ENCODE results near the gene TTC12.

Gene TTC12

GRCh38 chr11:113332023-113332422 is 17.6 kb downstream of the TTC12 start:
- H3K36me3 ChIP-seq (ENCODE audit: control insufficient read depth, insufficient read depth, low read length, severe bottlenecking): peaks cover 16% of the 10 kb centered on the region
- H3K4me1 ChIP-seq (ENCODE audit: control insufficient read depth, insufficient read depth, low read length): peaks cover 11% of the 10 kb centered on the region
- no peak overlapping the region for H3K4me3 ChIP-seq (ENCODE audit: low read length)
- H3K27me3 ChIP-seq (replicated peaks; ENCODE audit: control insufficient read depth, insufficient read depth, low read length): no peaks in the 10 kb centered on the region
- no peaks in the 10 kb centered on the region for H3K9me3 ChIP-seq (ENCODE audit: control insufficient read depth, low read length)
- DNase-seq (ENCODE audit: low read depth): peak; percentile 51
- no peak overlapping the region for H3K9ac ChIP-seq (ENCODE audit: low read length)

GRCh38 chr11:113332638-113333329 is 18.4 kb downstream of the TTC12 start:
- DNase-seq (ENCODE audit: low read depth): no peak
- H3K27me3 ChIP-seq (replicated peaks; ENCODE audit: control insufficient read depth, insufficient read depth, low read length): no peaks in the 10 kb centered on the region
- no peak overlapping the region for H3K4me3 ChIP-seq (ENCODE audit: low read length)
- H3K9me3 ChIP-seq (ENCODE audit: control insufficient read depth, low read length): no peaks in the 10 kb centered on the region
- H3K4me1 ChIP-seq (ENCODE audit: control insufficient read depth, insufficient read depth, low read length): peaks cover 11% of the 10 kb centered on the region
- H3K9ac ChIP-seq (ENCODE audit: low read length): no peak overlapping the region
- peaks cover 9% of the 10 kb centered on the region for H3K36me3 ChIP-seq (ENCODE audit: control insufficient read depth, insufficient read depth, low read length, severe bottlenecking)

GRCh38 chr11:113334183-113334582 is 19.8 kb downstream of the TTC12 start:
- Histone ChIP-seq H3K4me1 (ENCODE audit: control insufficient read depth, insufficient read depth, low read length) (peaks cover 11% of the 10 kb centered on the region), H3K4me3 (ENCODE audit: low read length) (no peak overlapping the region), H3K36me3 (ENCODE audit: control insufficient read depth, insufficient read depth, low read length, severe bottlenecking) (peaks cover 9% of the 10 kb centered on the region), H3K9me3 (ENCODE audit: control insufficient read depth, low read length) (no peaks in the 10 kb centered on the region), H3K27me3 (replicated peaks; ENCODE audit: control insufficient read depth, insufficient read depth, low read length) (no peaks in the 10 kb centered on the region), H3K9ac (ENCODE audit: low read length) (no peak overlapping the region)
- DNase-seq (ENCODE audit: low read depth): no peak

- Histone ChIP-seq H3K27me3 (replicated peaks; ENCODE audit: control insufficient read depth, insufficient read depth, low read length) (no peaks in the 10 kb centered on the region), H3K4me1 (ENCODE audit: control insufficient read depth, insufficient read depth, low read length) (no peaks in the 10 kb centered on the region), H3K36me3 (ENCODE audit: control insufficient read depth, insufficient read depth, low read length, severe bottlenecking) (peaks cover 22% of the 10 kb centered on the region), H3K9ac (ENCODE audit: low read length) (no peak overlapping the region), H3K9me3 (ENCODE audit: control insufficient read depth, low read length) (no peaks in the 10 kb centered on the region), H3K4me3 (ENCODE audit: low read length) (no peak overlapping the region)
- DNase-seq (ENCODE audit: low read depth): no peak
Measured at GRCh38 chr11:113338730-113339129, 24.3 kb downstream of the TTC12 start.

- no peaks in the 10 kb centered on the region for H3K27me3 ChIP-seq (replicated peaks; ENCODE audit: control insufficient read depth, insufficient read depth, low read length)
- no peak overlapping the region for H3K9ac ChIP-seq (ENCODE audit: low read length)
- no peak for DNase-seq (ENCODE audit: low read depth)
- H3K9me3 ChIP-seq (ENCODE audit: control insufficient read depth, low read length): no peaks in the 10 kb centered on the region
- no peak overlapping the region for H3K4me3 ChIP-seq (ENCODE audit: low read length)
- no peaks in the 10 kb centered on the region for H3K4me1 ChIP-seq (ENCODE audit: control insufficient read depth, insufficient read depth, low read length)
- peaks cover 17% of the 10 kb centered on the region for H3K36me3 ChIP-seq (ENCODE audit: control insufficient read depth, insufficient read depth, low read length, severe bottlenecking)
Measured at GRCh38 chr11:113339929-113340589, 25.7 kb downstream of the TTC12 start.

- no peak for DNase-seq (ENCODE audit: low read depth)
- Histone ChIP-seq H3K36me3 (ENCODE audit: control insufficient read depth, insufficient read depth, low read length, severe bottlenecking) (peaks cover 14% of the 10 kb centered on the region), H3K9me3 (ENCODE audit: control insufficient read depth, low read length) (no peaks in the 10 kb centered on the region), H3K9ac (ENCODE audit: low read length) (no peak overlapping the region), H3K4me3 (ENCODE audit: low read length) (no peak overlapping the region), H3K4me1 (ENCODE audit: control insufficient read depth, insufficient read depth, low read length) (no peaks in the 10 kb centered on the region), H3K27me3 (replicated peaks; ENCODE audit: control insufficient read depth, insufficient read depth, low read length) (no peaks in the 10 kb centered on the region)
Measured at GRCh38 chr11:113341388-113342165, 27.2 kb downstream of the TTC12 start.

GRCh38 chr11:113345978-113346377 is 31.6 kb downstream of the TTC12 start:
- Histone ChIP-seq H3K4me1 (ENCODE audit: control insufficient read depth, insufficient read depth, low read length) (peaks cover 4% of the 10 kb centered on the region), H3K4me3 (ENCODE audit: low read length) (no peak overlapping the region), H3K9me3 (ENCODE audit: control insufficient read depth, low read length) (no peaks in the 10 kb centered on the region), H3K9ac (ENCODE audit: low read length) (no peak overlapping the region), H3K27me3 (replicated peaks; ENCODE audit: control insufficient read depth, insufficient read depth, low read length) (no peaks in the 10 kb centered on the region), H3K36me3 (ENCODE audit: control insufficient read depth, insufficient read depth, low read length, severe bottlenecking) (no peaks in the 10 kb centered on the region)
- no peak for DNase-seq (ENCODE audit: low read depth)

- peaks cover 4% of the 10 kb centered on the region for H3K4me1 ChIP-seq (ENCODE audit: control insufficient read depth, insufficient read depth, low read length)
- H3K36me3 ChIP-seq (ENCODE audit: control insufficient read depth, insufficient read depth, low read length, severe bottlenecking): no peaks in the 10 kb centered on the region
- no peak overlapping the region for H3K4me3 ChIP-seq (ENCODE audit: low read length)
- H3K9ac ChIP-seq (ENCODE audit: low read length): no peak overlapping the region
- DNase-seq (ENCODE audit: low read depth): no peak
- H3K27me3 ChIP-seq (replicated peaks; ENCODE audit: control insufficient read depth, insufficient read depth, low read length): no peaks in the 10 kb centered on the region
- H3K9me3 ChIP-seq (ENCODE audit: control insufficient read depth, low read length): peaks cover 2% of the 10 kb centered on the region
Measured at GRCh38 chr11:113349528-113349927, 35.1 kb downstream of the TTC12 start.

- Histone ChIP-seq H3K36me3 (ENCODE audit: control insufficient read depth, insufficient read depth, low read length, severe bottlenecking) (peaks cover under 1% of the 10 kb centered on the region), H3K4me1 (ENCODE audit: control insufficient read depth, insufficient read depth, low read length) (peaks cover 4% of the 10 kb centered on the region), H3K9me3 (ENCODE audit: control insufficient read depth, low read length) (peaks cover 10% of the 10 kb centered on the region), H3K27me3 (replicated peaks; ENCODE audit: control insufficient read depth, insufficient read depth, low read length) (no peaks in the 10 kb centered on the region), H3K4me3 (ENCODE audit: low read length) (no peak overlapping the region), H3K9ac (ENCODE audit: low read length) (no peak overlapping the region)
- DNase-seq (ENCODE audit: low read depth): no peak
Measured at GRCh38 chr11:113350336-113351067, 36.1 kb downstream of the TTC12 start.

GRCh38 chr11:113351068-113351450 is 36.7 kb downstream of the TTC12 start:
- DNase-seq (ENCODE audit: low read depth): no peak
- Histone ChIP-seq H3K9me3 (ENCODE audit: control insufficient read depth, low read length) (peaks cover 16% of the 10 kb centered on the region), H3K36me3 (ENCODE audit: control insufficient read depth, insufficient read depth, low read length, severe bottlenecking) (peaks cover 5% of the 10 kb centered on the region), H3K27me3 (replicated peaks; ENCODE audit: control insufficient read depth, insufficient read depth, low read length) (no peaks in the 10 kb centered on the region), H3K4me1 (ENCODE audit: control insufficient read depth, insufficient read depth, low read length) (peaks cover 4% of the 10 kb centered on the region), H3K9ac (ENCODE audit: low read length) (no peak overlapping the region), H3K4me3 (ENCODE audit: low read length) (no peak overlapping the region)

- Histone ChIP-seq H3K4me1 (ENCODE audit: control insufficient read depth, insufficient read depth, low read length) (peaks cover 4% of the 10 kb centered on the region), H3K9ac (ENCODE audit: low read length) (no peak overlapping the region), H3K4me3 (ENCODE audit: low read length) (no peak overlapping the region), H3K27me3 (replicated peaks; ENCODE audit: control insufficient read depth, insufficient read depth, low read length) (no peaks in the 10 kb centered on the region), H3K9me3 (ENCODE audit: control insufficient read depth, low read length) (peaks cover 20% of the 10 kb centered on the region), H3K36me3 (ENCODE audit: control insufficient read depth, insufficient read depth, low read length, severe bottlenecking) (peaks cover 9% of the 10 kb centered on the region)
- DNase-seq (ENCODE audit: low read depth): no peak
Measured at GRCh38 chr11:113351480-113351879, 37.1 kb downstream of the TTC12 start.
